Measurements from ENCODE around the gene SPHKAP.
"Not testable (repeated sequence)": the region's sequence is repeated elsewhere in the genome, so short reads cannot be mapped to it uniquely, and the experiment has no call there.

SPHKAP gene, protein sequence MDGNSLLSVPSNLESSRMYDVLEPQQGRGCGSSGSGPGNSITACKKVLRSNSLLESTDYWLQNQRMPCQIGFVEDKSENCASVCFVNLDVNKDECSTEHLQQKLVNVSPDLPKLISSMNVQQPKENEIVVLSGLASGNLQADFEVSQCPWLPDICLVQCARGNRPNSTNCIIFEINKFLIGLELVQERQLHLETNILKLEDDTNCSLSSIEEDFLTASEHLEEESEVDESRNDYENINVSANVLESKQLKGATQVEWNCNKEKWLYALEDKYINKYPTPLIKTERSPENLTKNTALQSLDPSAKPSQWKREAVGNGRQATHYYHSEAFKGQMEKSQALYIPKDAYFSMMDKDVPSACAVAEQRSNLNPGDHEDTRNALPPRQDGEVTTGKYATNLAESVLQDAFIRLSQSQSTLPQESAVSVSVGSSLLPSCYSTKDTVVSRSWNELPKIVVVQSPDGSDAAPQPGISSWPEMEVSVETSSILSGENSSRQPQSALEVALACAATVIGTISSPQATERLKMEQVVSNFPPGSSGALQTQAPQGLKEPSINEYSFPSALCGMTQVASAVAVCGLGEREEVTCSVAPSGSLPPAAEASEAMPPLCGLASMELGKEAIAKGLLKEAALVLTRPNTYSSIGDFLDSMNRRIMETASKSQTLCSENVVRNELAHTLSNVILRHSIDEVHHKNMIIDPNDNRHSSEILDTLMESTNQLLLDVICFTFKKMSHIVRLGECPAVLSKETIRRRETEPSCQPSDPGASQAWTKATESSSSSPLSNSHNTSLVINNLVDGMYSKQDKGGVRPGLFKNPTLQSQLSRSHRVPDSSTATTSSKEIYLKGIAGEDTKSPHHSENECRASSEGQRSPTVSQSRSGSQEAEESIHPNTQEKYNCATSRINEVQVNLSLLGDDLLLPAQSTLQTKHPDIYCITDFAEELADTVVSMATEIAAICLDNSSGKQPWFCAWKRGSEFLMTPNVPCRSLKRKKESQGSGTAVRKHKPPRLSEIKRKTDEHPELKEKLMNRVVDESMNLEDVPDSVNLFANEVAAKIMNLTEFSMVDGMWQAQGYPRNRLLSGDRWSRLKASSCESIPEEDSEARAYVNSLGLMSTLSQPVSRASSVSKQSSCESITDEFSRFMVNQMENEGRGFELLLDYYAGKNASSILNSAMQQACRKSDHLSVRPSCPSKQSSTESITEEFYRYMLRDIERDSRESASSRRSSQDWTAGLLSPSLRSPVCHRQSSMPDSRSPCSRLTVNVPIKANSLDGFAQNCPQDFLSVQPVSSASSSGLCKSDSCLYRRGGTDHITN (N-terminal part only)

DNA sequence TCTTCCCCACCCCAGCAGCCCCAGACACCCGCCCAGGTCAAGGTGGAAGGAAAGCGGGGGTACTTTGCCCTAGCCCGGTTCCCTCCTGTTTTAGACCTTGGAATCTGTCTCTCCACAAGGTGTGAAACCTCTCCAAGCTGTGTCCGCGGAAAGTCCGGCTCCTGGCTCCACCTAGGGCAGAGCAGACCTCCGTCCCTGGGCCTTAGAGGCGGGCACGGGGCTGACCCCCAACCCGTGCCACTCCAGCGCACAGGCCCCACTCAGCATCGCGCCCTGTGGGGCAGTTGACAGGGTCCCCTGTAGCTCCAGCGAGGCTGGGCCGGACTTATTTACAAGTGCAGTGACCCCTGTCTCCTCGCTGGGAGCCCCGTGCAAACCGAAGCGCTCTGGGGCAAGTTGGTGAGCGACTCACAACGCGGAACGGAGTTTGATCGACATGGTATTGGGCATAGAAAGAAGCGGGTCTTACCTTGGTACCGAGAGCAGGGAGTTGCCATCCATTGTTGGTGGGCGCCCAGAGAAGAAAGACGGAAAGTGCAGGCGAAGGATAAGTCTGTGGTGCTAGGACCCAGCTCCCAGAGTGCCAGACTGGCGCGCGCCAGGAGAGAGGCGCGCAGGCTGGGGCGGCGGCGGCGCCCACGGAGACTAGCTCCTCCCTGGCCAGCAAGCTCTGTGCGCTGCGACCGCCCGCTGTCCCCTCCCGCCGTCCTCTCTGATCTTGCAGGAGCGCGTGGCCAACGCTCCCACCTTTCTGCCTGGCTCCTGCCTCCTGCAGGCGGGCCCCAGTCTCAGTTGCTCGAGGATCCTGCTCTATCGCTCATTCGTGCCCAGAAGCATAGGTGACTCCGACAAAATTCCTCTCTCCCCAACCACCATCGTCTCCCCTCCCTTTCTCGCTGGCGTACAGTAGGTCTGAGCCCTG lies at the start of gene SPHKAP:
Gene SPHKAP, minus strand, starts transcription at position 590 of the 922 bp plus-strand sequence. Its CDS starts 89 bp downstream, at position 501.
- no peak for DNase-seq

DNA sequence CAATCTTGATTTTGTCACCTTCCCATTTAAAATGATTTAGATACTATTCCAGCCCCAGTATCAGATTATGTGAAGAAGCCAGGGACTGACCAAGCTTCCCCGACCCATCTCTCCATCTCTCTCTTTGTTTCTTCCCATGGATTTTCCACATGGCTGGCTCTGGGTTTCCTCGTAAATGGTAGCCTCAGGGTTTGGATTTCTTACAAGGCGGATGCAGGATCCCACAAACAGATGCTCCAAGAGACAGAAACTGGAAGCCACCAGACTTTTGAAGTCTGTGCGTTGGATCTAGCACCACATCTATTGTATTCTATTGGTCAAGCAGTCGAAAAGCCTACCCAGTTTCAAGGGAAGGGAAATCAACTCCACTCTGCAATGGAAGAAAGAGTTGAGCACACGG lies 46.0 kb upstream of the SPHKAP start:
- no peak for DNase-seq

DNA sequence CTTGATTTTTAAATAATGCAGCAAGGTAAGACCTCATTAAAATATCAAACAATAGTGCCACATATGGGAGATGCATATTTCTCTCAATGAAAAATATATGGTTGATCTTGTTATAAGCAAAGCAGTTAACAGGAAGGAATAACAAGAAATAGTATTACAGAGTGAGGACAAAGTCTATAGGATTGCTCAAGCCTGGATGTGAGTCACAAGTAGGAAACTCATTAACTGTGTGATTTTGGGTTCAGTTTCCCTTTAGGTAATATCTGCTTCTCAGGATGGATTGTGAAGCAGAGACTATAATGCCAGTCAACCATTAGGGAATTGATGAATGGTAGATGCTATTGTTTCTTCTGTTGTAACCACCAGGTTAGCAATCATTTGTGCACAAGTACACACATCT lies 42.9 kb upstream of the SPHKAP start:
- DNase-seq: no peak

DNA sequence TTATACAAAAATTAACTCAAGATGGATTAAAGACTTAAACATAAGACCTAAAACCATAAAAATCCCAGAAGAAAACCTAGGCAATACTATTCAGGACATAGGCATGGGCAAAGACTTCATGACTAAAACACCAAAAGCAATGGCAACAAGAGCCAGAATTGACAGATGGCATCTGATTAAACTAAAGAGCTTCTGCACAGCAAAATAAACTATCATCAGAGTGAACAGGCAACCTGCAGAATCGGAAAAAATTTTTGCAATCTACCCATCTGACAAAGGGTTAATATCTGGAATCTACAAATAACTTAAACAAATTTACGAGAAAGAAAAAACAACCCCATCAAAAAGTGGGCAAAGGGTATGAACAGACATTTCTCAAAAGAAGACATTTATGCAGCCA lies 37.1 kb upstream of the SPHKAP start:
- DNase-seq: not testable (repeated sequence)

DNA sequence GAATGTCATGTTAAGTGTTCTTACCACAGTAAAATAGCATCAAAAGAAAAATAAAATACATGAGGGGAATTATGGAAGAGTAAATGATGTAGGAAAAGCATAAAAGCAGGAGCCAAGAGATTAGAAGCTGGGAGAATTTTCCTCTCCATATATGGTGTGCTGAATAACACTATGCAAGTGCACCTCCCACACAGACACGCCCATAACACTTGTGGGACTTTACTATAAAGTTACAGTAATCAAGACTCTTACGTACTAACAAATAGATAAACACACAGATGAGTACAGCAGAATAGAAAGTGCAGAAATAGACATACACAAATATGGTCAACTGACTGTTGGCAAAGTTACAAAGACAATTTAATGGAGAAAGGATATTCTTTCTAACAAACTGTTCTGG lies 16.0 kb upstream of the SPHKAP start:
- no peak for DNase-seq

DNA sequence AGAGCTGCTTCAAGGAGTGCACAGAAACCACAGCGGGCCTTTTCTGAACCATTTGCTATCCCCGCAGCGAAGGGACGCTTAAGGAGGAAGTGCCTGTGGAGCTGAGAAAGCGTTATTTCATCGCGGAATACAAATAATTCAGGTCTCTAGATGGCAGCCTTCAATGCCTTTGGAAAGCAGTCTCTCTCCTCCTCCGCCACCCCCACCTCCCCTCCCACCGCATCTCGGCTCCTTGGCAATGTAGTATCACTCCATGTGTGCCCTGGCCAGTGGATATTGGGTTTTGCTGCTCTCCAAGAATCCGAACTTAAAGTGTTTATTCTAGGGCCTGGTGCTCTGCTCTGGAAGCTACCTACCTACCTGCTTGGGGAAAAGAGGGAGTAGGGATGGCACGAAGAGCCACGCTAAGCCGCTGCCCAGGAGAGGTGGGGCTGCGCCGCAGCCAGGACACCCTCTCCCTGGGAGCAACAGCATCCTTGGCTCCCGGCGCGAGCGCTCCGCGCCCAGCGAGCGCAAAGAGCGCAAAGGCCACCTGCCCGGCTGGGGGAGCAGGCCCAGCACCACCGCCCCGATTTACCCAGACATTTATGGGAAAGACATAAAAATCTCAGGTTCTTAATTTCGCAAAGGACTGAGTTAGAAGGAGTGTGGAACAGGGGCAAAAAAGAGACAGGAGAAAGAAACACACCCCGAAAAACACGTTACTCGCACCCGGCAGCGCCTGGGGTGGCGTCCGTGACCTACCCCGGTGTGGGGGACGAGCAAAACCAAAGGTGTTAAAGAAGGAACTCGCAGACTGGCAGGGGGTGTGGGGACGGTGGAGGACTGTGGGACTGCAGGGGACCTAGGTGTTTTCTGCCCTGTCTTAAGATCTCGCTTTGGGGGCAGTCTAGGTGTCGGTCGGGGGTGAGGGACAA lies 1.0 kb downstream of the SPHKAP start:
- peak; percentile 63 for DNase-seq

DNA sequence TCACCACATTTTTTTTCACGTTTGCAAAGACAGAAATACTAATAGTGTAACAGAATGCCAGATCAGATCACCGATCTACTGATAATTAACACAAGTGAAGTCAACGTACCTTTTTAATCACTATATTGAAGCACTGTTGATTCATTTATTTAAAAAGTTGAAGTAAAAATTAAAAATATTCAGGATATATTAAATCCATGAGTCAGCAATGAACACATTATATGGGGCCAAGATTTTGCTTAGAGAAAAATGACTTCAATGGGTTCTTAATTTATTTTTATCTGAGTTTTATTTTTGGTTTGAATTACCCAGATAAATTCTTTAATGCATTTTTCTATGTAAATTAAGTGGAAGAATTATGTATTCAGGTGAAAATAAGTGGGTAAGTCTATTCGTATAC lies 14.2 kb downstream of the SPHKAP start:
- DNase-seq: no peak

DNA sequence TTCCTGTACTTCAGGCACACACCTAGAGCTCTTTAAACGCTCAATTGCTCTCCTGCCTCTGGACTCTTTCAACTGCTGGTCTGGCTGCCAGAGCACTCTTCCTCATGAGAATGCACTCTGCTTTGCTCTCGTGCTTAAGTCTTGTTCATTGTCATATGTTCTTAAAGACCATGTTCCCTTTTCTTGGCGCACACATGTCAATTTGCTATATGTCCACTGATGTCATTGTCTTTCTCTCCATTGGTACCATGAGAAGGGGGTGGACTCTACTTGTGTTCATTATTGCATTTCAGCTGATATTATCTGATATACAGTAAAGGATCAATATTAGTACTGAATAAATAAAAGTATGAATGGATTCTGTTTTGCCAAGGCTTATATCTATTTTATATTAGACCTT lies 16.8 kb downstream of the SPHKAP start:
- no peak for DNase-seq

DNA sequence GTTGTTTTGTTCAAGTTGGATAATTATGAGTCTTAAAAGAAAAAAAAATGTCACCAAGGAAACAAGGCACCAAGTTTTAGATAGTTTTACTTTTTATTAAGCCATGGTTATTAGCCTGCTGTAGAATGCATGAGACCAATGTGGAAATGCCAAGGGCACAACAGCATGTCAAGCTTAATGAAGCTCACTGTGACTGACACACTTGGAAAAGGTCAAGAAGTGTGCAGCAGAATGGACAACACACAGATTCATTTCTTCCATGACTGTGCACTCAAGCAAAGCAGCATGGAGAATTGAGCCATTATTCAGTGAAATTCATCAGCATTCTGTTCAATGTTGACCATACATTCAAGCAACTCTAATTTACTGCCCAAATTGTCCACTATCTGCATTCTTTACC lies 23.6 kb downstream of the SPHKAP start:
- no peak for DNase-seq

DNA sequence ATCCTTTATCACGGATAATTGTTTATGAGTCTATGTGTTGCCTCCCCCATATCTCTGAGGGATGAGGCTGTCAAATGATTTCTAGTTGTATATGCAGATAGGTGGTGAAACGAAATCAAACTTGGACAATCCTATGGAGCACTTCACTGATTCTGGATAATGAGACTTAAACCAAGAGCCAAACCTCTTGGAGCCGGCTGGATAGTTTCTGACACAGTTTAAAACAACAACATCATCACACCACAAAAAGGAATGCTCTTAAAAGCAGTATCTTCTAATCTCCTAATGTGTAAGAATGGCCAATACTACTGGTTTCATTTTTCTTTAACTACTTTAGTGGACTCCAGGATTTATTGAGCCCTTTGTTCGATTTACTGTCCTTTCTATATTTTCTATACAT lies 36.5 kb downstream of the SPHKAP start:
- DNase-seq: no peak

DNA sequence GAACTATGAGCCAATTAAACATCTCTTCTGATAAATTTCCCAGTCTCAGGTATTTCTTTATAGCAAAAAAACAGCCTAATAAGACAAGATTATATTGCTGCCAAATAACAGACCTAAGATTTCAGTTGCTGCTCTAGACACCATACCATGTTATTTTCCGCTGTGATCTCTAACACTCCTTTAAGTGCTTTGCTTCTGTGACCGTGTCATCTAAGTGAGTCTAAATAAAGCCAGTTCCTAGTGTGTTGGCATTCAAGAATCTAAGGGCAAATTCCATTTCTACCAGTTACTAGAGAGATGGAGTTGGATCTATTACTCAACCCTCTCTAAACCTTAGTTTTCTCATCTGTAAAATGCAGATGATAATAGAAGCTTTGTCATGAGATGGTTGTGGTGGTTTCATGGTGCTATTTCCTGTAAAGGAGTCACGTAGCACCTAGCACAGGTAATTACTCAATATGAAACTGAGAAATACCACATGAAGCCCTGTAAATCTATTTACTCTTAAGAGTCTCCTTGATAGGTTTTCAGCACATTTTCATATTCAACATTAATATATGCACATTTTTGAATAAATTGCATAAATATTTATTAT lies 40.5 kb downstream of the SPHKAP start:
- no peak for DNase-seq

DNA sequence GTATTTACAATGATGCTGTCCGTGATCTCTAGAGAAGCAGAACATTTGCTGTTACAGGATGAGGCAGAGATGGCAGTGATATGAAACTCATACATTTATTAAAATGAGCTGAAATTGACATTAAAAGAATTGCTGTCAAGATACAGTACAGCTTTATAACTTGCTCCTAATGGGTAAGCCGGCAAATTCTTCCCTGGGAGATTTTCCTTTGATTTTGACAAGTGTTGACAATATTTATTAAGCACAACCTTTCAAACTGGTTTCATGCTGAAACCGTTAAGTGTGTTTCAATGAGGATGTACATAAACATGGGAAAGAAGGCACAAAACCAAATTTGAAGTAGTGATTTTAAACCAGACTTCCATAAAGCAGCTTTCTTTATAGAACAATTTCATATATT lies 45.5 kb downstream of the SPHKAP start:
- DNase-seq: no peak

DNA sequence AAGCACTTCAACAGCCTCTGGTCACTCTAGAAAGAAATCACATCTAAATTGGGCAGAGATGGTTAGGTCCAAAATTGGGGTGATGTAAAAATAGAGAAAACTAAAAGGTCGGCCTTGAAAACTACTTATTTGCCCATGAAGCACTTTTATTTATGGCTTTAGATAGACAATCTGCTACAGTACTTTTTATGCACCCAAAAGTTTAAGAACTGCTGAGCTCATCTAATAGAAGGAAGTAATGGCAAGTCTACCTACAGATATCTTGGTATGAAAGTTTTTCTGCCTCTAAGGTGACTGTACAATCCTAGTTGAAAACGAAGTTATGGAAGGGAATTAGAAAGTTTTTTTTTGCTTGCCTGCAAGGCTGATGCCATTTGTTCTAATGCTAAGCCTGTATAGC lies 46.2 kb downstream of the SPHKAP start:
- no peak for DNase-seq

DNA sequence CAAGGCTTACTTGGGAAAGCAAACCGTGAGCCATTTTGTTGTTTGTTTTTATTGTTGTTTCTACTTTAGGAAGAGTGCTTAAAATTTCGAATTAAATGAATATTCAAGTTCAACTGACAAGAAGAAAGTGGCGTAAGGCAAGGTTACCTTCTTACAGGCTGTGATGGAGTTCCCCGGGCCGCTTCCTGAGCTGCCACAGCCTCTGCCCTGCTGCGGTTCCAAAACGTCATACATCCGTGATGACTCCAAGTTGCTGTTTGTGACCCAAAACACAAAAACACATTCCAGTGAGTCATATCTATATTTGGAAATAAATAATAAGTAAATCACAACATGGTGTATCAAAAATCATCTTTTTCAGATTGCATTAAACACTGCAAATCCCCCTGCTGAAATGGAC lies 49.7 kb downstream of the SPHKAP start:
- DNase-seq: no peak

DNA sequence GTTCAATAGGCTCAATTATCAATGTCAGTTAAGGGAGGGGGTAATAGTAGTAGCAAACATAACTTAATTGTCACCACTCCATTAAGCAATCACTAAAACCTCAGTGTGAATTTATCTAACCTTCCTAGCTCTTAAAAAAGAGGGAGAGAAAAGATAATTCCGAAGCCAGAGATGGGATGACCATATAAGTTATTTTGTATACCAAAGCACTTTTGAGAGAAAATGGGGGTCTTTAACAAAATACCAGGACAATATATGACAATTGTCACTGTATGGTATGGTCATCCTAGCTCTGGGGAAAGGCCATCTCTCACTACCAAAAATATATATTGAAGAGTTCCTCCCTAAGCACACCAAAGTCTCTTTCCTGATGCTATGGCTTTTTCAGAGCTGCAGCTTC lies 55.1 kb downstream of the SPHKAP start:
- no peak for DNase-seq

DNA sequence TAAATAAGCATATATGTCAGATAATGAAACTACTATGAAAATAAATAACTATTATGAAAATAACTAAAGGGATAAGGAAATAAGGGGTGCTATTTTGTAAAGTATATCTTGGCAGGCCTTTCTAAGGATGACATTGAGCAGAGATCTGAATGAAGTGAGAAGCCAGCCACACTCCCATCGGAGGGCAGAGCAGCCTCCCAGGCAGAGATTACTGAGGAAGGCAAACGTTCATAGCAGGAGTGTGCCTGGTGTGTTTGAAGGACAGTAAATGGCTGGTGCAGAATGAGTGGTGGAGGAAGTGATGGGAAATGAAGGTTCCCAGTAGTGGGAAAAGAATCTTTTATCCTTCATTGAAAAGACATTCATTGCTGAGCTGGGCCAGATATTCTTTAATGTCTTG lies 62.5 kb downstream of the SPHKAP start:
- DNase-seq: no peak

DNA sequence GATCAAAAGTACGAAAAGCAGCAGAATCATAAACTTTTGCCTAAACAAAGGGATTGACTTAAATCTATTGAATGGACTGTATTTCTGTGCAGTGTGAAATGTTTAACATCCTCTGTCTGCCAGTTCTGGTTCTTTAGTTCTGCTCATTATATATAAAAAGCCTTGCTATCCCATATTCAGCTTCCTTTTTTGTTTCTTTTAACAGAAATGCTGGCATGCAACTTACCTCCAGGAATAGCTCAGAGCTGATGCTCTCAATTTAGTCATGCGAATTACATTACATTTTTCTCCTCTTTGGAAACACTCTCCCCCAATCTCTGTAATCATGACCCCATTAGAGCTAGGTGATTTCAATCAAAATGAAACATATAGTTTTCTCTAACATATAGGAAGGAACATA lies 73.6 kb downstream of the SPHKAP start:
- no peak for DNase-seq

DNA sequence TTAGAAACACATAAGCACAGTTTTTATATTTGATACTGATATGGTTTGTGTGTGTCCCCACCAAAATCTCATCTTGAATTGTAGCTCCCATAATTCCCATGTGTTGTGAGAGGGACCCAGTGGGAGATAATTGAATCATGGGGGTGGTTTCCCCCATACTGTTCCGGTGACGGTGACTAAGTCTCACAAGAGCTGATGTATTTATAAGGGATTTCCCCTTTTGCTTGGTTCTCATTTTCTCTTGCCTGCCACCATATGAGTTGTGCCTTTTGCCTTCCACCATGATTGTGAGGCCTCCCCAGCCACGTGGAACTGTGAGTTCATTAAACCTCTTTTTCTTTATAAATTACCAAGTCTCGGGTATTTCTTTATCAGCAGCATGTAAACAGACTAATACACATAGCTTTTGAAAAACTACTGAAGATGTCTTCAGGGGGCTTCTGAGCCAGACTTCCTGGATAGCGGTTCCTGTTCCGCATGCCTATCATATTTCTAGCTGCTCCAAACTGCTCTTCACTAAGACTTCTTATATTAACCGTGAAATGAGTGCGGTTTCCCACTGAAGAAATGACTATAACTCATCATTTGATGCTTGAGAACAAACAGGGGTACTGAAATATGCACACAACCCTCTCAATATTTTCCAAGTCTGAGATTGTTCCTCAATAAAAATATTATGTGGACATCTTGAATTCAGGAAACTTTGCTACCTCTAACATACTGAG lies 75.8 kb downstream of the SPHKAP start:
- DNase-seq: no peak

DNA sequence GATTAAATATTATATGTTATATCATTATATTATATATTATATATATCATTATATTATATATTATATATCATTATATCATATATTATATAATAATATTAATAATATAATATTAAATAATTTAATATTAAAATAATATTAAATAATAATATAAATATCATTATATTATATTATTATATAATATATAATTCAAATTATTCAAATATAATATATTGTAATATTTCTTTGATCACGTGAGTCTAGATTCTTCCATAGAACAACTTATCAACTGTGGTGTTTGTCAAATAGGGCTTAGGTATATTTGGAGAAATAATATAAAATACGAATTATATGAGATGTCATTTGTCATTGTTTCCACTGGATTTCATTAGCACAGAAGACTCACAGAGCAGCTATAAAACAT lies 77.3 kb downstream of the SPHKAP start:
- no peak for DNase-seq

DNA sequence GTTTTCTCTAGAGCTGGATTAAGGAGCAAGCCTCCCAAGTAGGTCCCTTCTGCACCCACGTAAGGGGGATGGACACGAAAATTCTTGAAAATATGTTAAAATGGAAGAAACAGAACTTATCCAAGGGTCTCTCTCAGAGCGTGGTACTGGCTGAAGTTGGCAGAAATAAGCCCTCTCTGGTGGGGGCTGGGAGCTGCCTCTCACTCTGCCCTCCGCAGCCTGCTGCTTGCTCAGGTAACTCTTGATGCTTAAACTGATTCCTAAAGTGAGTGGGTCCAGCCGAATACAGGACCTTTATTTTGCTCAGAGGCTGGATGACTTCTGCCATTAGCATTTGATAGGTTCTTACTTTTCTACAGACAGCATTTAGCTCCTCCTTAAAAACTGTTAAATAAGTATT lies 78.1 kb downstream of the SPHKAP start:
- no peak for DNase-seq
